Ovary (tissue), 3 donors: ENCODE data around the gene CCDC47.
A peak's percentile ranks its signal among the peaks of the same experiment; 100 is the strongest.

Source experiments
- EP300 ChIP-seq: sonication (generic); formaldehyde crosslinking; IDR thresholded peaks from one replicate; pipeline ENCODE4 v1.6.1; 2017; ENCODE audit warnings: antibody characterized with exemption
- POLR2A ChIP-seq: fragments of 450-650 bp; IDR thresholded peaks from one replicate; pipeline ENCODE4 v1.6.1; 2017; ENCODE audit warnings: antibody characterized with exemption, mild to moderate bottlenecking, moderate library complexity
- TF ChIP-seq, protein P1 (sequence below), 3 donors: fragments of 450-650 bp in 2 of 3; fragments of 200-600 bp in 1 of 3; IDR thresholded peaks; one replicate each; pipeline versions ENCODE4 v1.5.1 to v1.8.0; 2016 to 2022; ENCODE audit warnings: antibody characterized with exemption in 3 of 3, mild to moderate bottlenecking in 1 of 3
- donor health status: DM: no; HTN: no; CAD: no.

DNA sequence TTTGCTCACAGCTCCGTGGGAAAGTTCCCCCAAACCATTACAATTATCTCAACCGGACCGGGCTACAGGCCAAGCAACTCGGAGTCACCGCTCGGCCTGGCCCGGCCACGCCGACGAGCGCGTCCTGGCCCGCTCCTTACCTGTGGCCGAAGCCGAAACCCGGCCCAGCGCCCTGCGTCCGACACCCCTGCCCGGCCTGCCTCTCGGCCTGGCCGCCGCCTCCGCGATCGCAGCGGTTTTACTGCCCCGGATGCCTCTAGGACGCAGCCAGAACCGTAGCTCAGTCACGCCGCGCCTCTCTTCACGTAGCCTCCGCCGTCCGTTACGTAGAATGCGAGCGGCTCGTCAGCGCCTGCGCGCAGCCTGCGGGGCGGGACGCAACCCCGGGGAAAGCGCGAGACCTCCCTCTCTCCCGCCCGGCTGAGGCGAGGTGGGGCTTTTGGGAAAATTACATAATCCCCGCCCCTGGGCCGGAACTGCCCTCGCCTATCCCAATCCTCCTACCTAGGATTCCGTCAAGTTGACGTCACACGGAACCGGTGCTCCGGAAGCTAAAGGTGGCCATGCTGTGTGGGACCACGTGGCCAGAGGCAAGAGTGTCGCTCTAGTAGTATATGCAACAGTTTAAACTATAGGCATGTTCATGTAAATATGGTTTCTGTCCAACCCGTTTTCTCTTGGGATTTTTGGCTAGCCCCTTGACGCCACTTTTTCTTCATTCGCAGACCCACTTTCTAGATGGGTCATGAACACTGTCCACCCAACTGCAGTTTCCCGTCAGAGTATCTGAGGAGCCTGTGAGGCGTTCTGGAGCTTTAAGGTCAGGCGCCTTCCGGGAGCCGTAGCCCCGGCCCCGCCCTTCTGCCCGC lies at the start of gene CCDC47:
- TF ChIP-seq, protein P1, sequence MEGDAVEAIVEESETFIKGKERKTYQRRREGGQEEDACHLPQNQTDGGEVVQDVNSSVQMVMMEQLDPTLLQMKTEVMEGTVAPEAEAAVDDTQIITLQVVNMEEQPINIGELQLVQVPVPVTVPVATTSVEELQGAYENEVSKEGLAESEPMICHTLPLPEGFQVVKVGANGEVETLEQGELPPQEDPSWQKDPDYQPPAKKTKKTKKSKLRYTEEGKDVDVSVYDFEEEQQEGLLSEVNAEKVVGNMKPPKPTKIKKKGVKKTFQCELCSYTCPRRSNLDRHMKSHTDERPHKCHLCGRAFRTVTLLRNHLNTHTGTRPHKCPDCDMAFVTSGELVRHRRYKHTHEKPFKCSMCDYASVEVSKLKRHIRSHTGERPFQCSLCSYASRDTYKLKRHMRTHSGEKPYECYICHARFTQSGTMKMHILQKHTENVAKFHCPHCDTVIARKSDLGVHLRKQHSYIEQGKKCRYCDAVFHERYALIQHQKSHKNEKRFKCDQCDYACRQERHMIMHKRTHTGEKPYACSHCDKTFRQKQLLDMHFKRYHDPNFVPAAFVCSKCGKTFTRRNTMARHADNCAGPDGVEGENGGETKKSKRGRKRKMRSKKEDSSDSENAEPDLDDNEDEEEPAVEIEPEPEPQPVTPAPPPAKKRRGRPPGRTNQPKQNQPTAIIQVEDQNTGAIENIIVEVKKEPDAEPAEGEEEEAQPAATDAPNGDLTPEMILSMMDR (IDR thresholded peaks at IDR 0.05), result no peak
- TF ChIP-seq POLR2A (peak; percentile 99), EP300 (peak; percentile 93)
